Measurements from ENCODE around the gene ITPR1. TPM values are rescaled to one million over a fixed set of nuclear protein-coding genes. Genes with fewer than 3 reads are reported as not detected.
"Not testable (repeated sequence)": the region's sequence is repeated elsewhere in the genome, so short reads cannot be mapped to it uniquely, and the experiment has no call there.

Gene ITPR1
- total and polyA plus RNA-seq, 2 of the 4 experiments (the other 2 are of a cell fraction), result 1.8 to 5.7 TPM

GRCh38 chr3:4762481-4763230 is 269.5 kb downstream of the ITPR1 start:
- H3K4me3 ChIP-seq (ENCODE audit: insufficient read depth, low read depth, low read length); H3K4me2 ChIP-seq (ENCODE audit: low read depth, low read length); DNase-seq; ATAC-seq (ENCODE audit: low read depth); H3K36me3 ChIP-seq (ENCODE audit: control insufficient read depth, insufficient read depth, low read length); H4K5ac ChIP-seq (ENCODE audit: low read depth, low read length); H4K20me1 ChIP-seq (ENCODE audit: insufficient read depth, low read length); H2BK5ac ChIP-seq (ENCODE audit: low read depth, low read length, poor library complexity, severe bottlenecking); CTCF ChIA-PET; H3K27ac ChIP-seq (ENCODE audit: insufficient read depth, low read length); in situ Hi-C loops (cut with MboI; ENCODE audit: low sequenced_read_pairs); H2AK5ac ChIP-seq (ENCODE audit: low read depth, low read length); H3K9ac ChIP-seq (ENCODE audit: low read depth, low read length); H2BK120ac ChIP-seq (ENCODE audit: low read depth, low read length); intact Hi-C loops (cut with micrococcal nuclease); H3K14ac ChIP-seq (replicated peaks; ENCODE audit: low read depth, low read length); H3K79me1 ChIP-seq (ENCODE audit: low read depth in 1 of 2, low read length in 2 of 2); H3K56ac ChIP-seq (ENCODE audit: extremely low read depth, insufficient read depth, low read length); H4K91ac ChIP-seq (ENCODE audit: insufficient read depth, low read depth, low read length); dilution Hi-C loops (cut with HindIII; ENCODE audit: low sequenced_read_pairs, unreplicated experiment); BruUV-seq (replicated peaks); H3K4me1 ChIP-seq (ENCODE audit: control insufficient read depth, insufficient read depth, low read length); H3K27me3 ChIP-seq (ENCODE audit: control insufficient read depth, insufficient read depth, low read length); H2BK20ac ChIP-seq (ENCODE audit: low read depth, low read length); H3K23ac ChIP-seq (ENCODE audit: low read depth, low read length); H3K4ac ChIP-seq (ENCODE audit: low read depth, low read length); POLR2A ChIA-PET (ENCODE audit: unreplicated experiment); H2AFZ ChIP-seq (replicated peaks; ENCODE audit: low read length, poor library complexity); H3K18ac ChIP-seq (ENCODE audit: low read depth, low read length); H2BK15ac ChIP-seq (ENCODE audit: low read depth, low read length); H2AK9ac ChIP-seq (replicated peaks; ENCODE audit: low read depth, low read length, poor library complexity); H4K8ac ChIP-seq (ENCODE audit: low read depth in 2 of 2, low read length in 2 of 2); H3K9me1 ChIP-seq (ENCODE audit: insufficient read depth, low read length): not testable (repeated sequence)
- H3K9me3 ChIP-seq (ENCODE audit: control insufficient read depth, insufficient read depth, low read length), result peaks cover 10% of the 10 kb centered on the region
- no CpG with 5 or more reads among the region's 2 CpGs for WGBS, 2 experiments (ENCODE audit: extremely low coverage in 2 of 2, insufficient read length in 1 of 2)
